GM12874 (cell line): ENCODE measurements around the gene GRPEL1.

Source experiments
- TF ChIP-seq, protein P1 (sequence below): IDR thresholded peaks from 2 replicates; pipeline ENCODE4 v1.5.1; 2011; ENCODE audit warnings: low read depth, mild to moderate bottlenecking, control low read depth, low read length, moderate library complexity; ENCODE audit not compliant: insufficient read depth

Gene GRPEL1

DNA sequence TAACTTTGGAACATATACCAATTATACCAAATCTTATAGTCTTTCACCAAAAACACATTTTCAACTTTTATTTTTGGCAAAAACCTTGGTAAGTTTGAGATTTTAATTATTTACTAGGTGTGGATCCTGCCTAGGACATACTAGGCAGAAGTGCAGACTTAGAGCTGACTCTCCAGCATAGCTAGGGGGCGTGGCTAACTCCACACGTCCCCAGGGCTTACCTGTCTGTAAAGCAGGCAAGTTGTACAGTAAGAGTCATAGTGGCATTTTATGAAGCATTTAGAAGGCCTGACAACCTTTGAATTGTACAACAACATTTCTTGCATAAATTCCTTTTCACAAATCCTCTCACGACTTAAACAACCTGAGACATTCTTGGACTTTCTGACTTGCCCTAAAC lies 19.2 kb upstream of the GRPEL1 start:
- TF ChIP-seq, protein P1, sequence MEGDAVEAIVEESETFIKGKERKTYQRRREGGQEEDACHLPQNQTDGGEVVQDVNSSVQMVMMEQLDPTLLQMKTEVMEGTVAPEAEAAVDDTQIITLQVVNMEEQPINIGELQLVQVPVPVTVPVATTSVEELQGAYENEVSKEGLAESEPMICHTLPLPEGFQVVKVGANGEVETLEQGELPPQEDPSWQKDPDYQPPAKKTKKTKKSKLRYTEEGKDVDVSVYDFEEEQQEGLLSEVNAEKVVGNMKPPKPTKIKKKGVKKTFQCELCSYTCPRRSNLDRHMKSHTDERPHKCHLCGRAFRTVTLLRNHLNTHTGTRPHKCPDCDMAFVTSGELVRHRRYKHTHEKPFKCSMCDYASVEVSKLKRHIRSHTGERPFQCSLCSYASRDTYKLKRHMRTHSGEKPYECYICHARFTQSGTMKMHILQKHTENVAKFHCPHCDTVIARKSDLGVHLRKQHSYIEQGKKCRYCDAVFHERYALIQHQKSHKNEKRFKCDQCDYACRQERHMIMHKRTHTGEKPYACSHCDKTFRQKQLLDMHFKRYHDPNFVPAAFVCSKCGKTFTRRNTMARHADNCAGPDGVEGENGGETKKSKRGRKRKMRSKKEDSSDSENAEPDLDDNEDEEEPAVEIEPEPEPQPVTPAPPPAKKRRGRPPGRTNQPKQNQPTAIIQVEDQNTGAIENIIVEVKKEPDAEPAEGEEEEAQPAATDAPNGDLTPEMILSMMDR, result no peak

DNA sequence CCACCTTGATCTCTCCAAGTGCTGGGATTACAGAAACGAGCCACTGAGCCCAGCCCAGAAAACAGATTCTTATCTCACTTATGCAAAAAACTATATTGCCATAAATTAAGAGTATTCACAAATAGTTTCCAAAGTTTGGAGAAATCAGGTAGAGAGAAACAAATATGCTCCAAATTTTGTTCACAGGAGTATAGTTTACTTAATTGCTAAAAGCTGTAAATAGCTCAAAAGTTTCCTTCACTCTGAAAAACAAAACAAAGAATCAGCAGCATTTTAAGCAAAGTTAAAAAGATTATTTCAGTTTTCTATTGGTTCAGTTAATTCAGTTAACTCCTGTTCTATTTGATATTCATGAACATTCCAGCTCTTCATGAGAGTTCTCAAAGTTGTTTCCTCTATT lies 18.5 kb upstream of the GRPEL1 start:
- TF ChIP-seq, protein P1, result no peak

DNA sequence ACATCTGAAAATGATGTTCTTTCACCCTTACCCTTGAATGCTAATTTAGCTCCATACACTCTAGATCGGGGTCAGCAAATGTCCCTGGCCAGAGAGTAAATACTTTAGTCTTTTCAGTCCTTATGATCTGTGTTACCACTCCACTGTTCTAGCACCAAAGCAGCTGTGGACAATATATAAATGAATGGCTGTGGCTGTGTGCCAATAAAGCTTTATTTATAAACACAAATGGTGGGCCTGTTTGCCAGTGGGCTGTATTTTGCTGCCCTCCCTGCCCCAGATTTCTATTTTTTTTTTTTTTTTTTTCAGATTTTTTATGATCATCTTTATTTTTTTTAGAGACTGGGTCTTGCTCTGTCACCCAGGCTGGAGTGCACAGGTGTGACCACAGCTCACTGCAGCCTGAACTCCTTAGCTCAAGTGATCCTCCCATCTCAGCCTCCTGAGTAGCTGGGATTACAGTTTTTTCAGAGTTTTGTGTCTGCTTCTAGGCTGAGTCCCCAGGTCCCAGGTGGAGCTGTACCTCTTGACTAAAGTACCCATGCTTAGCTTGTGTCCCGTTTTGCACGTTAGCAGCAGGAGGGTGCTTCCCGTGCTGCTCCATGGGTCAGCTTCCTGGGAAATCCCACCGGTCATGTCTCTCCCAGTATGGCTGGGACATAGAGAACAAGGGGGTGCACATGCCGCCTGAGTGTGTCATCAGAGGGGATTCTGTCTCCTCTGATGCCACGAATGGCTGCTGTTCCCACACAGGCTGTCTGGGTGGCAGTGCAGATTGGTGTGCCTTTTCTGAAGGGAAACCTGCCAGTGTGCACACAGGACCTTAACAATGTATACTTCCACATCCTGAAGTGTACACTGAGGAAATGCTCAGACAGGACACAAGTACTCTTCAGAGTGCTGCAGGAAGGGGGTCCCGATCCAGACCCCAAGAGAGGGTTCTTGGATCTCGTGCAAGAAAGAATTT lies 16.0 kb upstream of the GRPEL1 start:
- TF ChIP-seq, protein P1, result no peak

DNA sequence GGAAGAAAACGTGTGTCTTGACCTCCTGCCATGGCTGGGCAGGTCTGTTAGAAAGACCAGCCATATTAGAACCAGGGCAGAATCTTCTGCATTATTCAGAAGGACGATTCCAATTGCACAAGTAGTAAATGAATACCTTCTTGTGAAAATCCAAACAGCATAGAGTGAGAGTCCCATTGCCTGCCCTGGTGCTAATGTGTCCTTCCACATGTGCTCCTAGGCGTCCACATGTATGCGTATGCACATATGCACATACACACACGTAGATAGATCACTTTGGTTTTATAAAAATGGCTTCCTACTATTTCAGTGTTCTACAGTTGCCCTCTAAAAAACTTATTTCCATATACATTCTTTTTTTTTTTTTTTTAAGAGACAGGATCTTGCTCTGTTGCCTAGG lies 10.2 kb upstream of the GRPEL1 start:
- TF ChIP-seq, protein P1, result no peak

- TF ChIP-seq, protein P1, result no peak
Observed at GRCh38 chr4:7077371-7077770, 9.5 kb upstream of the GRPEL1 start.

GRCh38 chr4:7076696-7077082 lies 8.8 kb upstream of the GRPEL1 start:
- TF ChIP-seq, protein P1, result no peak

DNA sequence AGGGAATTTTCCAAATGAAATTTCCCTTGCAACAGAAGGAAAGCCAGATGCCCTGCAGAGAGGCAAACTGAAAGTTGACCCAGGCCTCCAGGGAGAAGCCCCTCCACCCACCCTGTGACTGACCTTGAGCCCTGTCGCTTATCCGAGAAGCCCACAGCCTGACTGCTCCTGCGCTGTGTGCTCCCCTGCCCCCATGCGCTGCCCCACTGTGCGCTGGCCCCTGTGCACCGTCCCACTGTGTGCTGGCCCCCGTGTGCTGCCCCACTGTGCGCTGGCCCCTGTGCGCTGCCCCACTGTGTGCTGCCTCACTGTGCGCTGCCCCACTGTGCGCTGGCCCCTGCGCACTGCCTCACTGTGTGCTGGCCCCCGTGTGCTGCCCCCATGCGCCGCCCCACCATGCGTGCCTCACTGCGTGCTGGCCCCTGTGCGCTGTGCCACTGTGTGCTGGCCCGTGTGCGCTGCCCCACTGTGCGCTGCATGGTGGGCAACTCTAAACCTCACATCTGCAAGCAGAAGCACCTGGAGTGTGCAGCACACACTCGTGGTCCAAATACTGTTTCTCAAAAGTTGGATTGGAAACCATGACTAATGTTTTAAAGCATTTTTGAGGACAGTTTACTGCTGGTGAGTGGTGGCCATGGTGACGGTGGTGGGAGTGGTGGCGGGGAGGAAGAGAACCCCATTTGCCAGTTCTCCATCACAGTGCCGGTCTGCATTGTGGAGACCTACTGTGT lies 8.3 kb upstream of the GRPEL1 start:
- TF ChIP-seq, protein P1, result no peak
